Adrenal gland (tissue), 5 donors: ENCODE measurements around the gene RADIL.

ENCODE experiments used
- CTCF ChIP-seq, 6 experiments: fragments of 450-650 bp in 4 of 6; fragments of 200-600 bp in 2 of 6; sonication (generic) in 1 of 6; IDR thresholded peaks; 1 replicate in 5 of 6; 2 replicates in 1 of 6; pipeline versions ENCODE4 v1.5.1 to v1.8.0; 2016 to 2021; ENCODE audit warnings: antibody characterized with exemption in 6 of 6, mild to moderate bottlenecking in 2 of 6, moderate library complexity in 1 of 6
- POLR2A ChIP-seq, 2 donors: fragments of 450-650 bp; IDR thresholded peaks; one replicate each; pipeline ENCODE4 v1.6.1; 2017; ENCODE audit warnings: antibody characterized with exemption in 2 of 2, mild to moderate bottlenecking in 2 of 2, moderate library complexity in 1 of 2
- donor health status: DM: no; HTN: no; CAD: no.

GRCh38 chr7:4798706-4799235 is 84.7 kb downstream of the RADIL start:
- TF ChIP-seq CTCF (IDR thresholded peaks at IDR 0.05) (no peak), POLR2A (IDR thresholded peaks at IDR 0.05) (no peak)
